Right cardiac atrium (tissue), 5 donors: ENCODE measurements around the gene PCDHB6. TPM values are rescaled to one million over a fixed set of nuclear protein-coding genes. Genes with fewer than 3 reads are reported as not detected.
"Not testable (repeated sequence)": the region's sequence is repeated elsewhere in the genome, so short reads cannot be mapped to it uniquely, and the experiment has no call there.

Experiments
- ATAC-seq, 2 donors: fragments of 200-7000 bp; cut with Tn5 transposase; one replicate each; pipeline versions ENCODE4 v1.8.0 to v1.9.1; 2020; ENCODE audit warnings: moderate library complexity in 2 of 2, mild to moderate bottlenecking in 1 of 2
- DNase-seq, 3 donors: peaks; one replicate each; pipeline ENCODE4 v3.0.0-alpha.2; 2020
- H3K27ac ChIP-seq: one replicate; pipeline ENCODE4 v1.5.1; 2013; ENCODE audit warnings: mild to moderate bottlenecking, low read length, control low read depth, moderate library complexity
- H3K27me3 ChIP-seq: one replicate; pipeline ENCODE4 v1.6.1; 2013; ENCODE audit not compliant: control insufficient read depth, insufficient read depth
- H3K4me1 ChIP-seq: one replicate; pipeline ENCODE4 v1.6.1; 2013; ENCODE audit warnings: low read length; ENCODE audit not compliant: control insufficient read depth, insufficient read depth
- H3K4me3 ChIP-seq: one replicate; pipeline ENCODE4 v1.5.1; 2013; ENCODE audit warnings: low read length, control low read depth
- H3K9me3 ChIP-seq: one replicate; pipeline ENCODE4 v1.6.1; 2013; ENCODE audit warnings: low read length; ENCODE audit not compliant: control insufficient read depth
- WGBS: extraction: QIAGEN DNeasy Blood & Tissue Kit; methylation state at CpG from one replicate; pipeline ENCODE4 v1.1.7; 2013; 5-methylcytosine and 5-hydroxymethylcytosine counted together
- intact Hi-C, 4 donors: fragments of 100-400 bp; cut with DNase I; formaldehyde crosslinking; loops; one replicate each; pipeline versions ENCODE4 v1.11.0 to v1.14.0; 2022 to 2023
- long read RNA-seq, 4 donors: library from polyadenylated mRNA; unstranded; transcript quantifications; one replicate each; pipeline ENCODE4 v2.0.0, GENCODE V29; 2020 to 2021
- polyA plus RNA-seq: library from polyadenylated mRNA; stranded (reverse); fragments of 200-250 nt; gene quantifications from one replicate; pipeline ENCODE4 v1.2.3, GENCODE V29; 2013
- total RNA-seq, 4 donors: library from RNA; stranded (reverse); fragmentation: NEBNext Ultra II Directional; extraction: Animal tissue kit (Norgen Biotek cat#: 25700); gene quantifications; one replicate each; pipeline ENCODE4 v1.2.1, GENCODE V29; 2021
- donor health status: healthy with polysubstance abuse.
- donor health status: DM: no; HTN: yes; CAD: no.
- donor health status: DM: no; HTN: no; CAD: no.
- donor health status: DM: no; HTN: yes; CAD: no; lungs with severe emphysema.
- donor health status: DM: yes; HTN: yes; CAD: no.

The PCDHB6 gene
- total RNA-seq, result under 1 TPM; 0.42 to 0.76 (median 0.58) TPM
- polyA plus RNA-seq, result 0.34 TPM
- long read RNA-seq, donor 1, result 0 reads
- long read RNA-seq, donor 2, result 0 reads
- long read RNA-seq, donor 3, result 0 reads
- long read RNA-seq, donor 4, result 0 reads

DNA sequence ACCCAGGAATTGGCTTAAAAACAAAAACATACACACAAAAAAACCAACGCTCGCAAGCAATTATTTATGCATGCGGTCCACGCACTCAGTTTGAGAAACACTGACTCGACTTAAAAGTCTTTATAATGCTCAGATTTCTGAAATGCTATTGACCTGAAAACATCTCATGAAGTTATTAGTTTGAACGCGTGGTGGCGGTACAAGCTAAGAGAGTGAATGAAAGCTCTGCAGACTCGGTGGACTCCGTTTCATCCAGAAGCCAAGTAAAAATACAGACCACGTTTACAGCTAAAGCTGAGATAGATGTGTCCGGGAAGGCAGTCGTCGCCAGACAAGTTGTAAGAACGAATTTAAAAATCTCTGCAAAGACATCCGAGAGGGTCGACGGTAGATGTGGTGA lies at the start of gene PCDHB6:
TSS of gene PCDHB6 (plus strand) at position 246 of the 400 bp plus-strand sequence. CDS start 201 bp downstream, outside the sequence.
- 13% methylated on average over 18 of the region's 18 CpGs for WGBS
- peaks cover 2% of the 10 kb centered on the region for H3K9me3 ChIP-seq
- ATAC-seq (no peak), DNase-seq (no peak)
- no peak within 1 kb of the TSS for H3K27ac ChIP-seq
- no peak within 1 kb of the TSS for H3K4me3 ChIP-seq
- H3K4me1 ChIP-seq, result no peaks in the 10 kb centered on the region
- intact Hi-C loops, result no loop called here
- H3K27me3 ChIP-seq, result no peaks in the 10 kb centered on the region

DNA sequence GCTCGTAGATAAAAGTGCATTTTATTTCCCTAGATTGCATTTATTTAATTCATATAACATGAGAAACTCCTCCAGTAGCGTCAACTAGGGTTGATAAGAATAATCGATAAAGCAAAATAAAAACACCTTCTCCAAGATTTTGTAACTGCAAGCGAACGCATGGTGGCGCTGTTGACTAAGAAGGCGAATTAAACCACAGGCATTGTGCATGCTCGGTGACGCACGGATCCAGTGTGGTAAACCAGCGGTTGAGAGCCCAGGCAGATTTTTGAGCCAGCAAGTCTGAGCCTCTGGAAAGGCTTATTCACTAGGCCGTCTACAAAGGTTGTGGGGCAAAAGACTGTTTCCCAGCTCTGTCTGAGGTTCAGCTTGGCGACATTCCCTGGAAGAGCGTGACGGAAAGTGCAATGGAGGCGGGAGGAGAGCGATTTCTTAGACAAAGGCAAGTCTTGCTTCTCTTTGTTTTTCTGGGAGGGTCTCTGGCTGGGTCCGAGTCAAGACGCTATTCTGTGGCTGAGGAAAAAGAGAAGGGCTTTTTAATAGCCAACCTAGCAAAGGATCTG lies 49.5 kb upstream of the PCDHB6 start, which contains the start of gene PCDHB3:
TSS of gene PCDHB3 (plus strand) at position 231 of the 563 bp plus-strand sequence. CDS start at position 408, 177 bp downstream.
- ATAC-seq (peak; percentile 50 to 52), DNase-seq (peak; percentile 50 to 76 (median 70))
- WGBS, result 15% methylated on average over 19 of the region's 19 CpGs
- intact Hi-C loops, result no loop called here
- Histone ChIP-seq H3K27me3 (no peaks in the 10 kb centered on the region), H3K27ac (no peak within 1 kb of the TSS), H3K4me1 (no peaks in the 10 kb centered on the region), H3K4me3 (peak within 1 kb of the TSS; percentile 54), H3K9me3 (peaks cover 3% of the 10 kb centered on the region)

DNA sequence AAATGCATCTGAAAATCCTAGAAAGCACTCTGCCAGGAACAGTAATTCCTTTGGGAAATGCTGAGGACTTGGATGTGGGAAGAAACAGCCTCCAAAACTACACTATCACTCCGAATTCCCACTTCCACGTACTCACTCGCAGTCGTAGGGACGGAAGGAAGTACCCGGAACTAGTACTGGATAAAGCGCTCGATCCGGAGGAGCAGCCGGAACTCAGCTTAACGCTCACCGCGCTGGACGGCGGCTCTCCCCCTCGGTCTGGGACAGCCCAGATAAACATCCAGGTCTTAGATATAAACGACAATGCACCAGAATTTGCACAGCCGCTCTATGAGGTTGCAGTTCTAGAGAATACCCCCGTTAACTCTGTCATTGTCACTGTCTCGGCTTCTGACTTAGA lies 48.8 kb upstream of the PCDHB6 start:
- WGBS, result 34% methylated on average over 20 of the region's 20 CpGs
- ATAC-seq (peak in 1 of 2 donors; percentile 36), DNase-seq (peak in 1 of 3 donors; percentile 25)
- intact Hi-C loops, result no loop called here
- peak overlapping the region; percentile 54 for H3K4me3 ChIP-seq
- no peak overlapping the region for H3K27ac ChIP-seq
- H3K27me3 ChIP-seq, result no peaks in the 10 kb centered on the region
- H3K9me3 ChIP-seq, result peaks cover 2% of the 10 kb centered on the region
- no peaks in the 10 kb centered on the region for H3K4me1 ChIP-seq

DNA sequence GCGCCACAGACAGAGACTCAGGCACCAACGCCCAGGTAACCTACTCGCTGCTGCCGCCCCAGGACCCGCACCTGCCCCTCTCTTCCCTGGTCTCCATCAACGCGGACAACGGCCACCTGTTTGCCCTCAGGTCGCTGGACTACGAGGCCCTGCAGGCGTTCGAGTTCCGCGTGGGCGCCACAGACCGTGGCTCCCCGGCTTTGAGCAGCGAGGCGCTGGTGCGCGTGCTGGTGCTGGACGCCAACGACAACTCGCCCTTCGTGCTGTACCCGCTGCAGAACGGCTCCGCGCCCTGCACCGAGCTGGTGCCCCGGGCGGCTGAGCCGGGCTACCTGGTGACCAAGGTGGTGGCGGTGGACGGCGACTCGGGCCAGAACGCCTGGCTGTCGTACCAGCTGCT lies 47.8 kb upstream of the PCDHB6 start:
- peak in 1 of 3 donors; percentile 24 for DNase-seq
- H3K4me3 ChIP-seq, H3K27me3 ChIP-seq, ATAC-seq, H3K27ac ChIP-seq, H3K4me1 ChIP-seq, intact Hi-C loops, H3K9me3 ChIP-seq: not testable (repeated sequence)
- WGBS, result 38% methylated on average over 39 of the region's 39 CpGs

DNA sequence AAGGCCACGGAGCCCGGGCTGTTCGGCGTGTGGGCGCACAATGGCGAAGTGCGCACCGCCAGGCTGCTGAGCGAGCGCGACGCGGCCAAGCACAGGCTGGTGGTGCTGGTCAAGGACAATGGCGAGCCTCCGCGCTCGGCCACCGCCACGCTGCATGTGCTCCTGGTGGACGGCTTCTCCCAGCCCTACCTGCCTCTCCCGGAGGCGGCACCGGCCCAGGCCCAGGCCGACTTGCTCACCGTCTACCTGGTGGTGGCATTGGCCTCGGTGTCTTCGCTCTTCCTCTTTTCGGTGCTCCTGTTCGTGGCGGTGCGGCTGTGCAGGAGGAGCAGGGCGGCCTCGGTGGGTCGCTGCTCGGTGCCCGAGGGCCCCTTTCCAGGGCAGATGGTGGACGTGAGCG lies 47.4 kb upstream of the PCDHB6 start:
- intact Hi-C loops, H3K4me3 ChIP-seq, H3K9me3 ChIP-seq, H3K4me1 ChIP-seq, H3K27ac ChIP-seq, ATAC-seq, H3K27me3 ChIP-seq: not testable (repeated sequence)
- DNase-seq, result peak in 1 of 3 donors; percentile 31
- WGBS, result 34% methylated on average over 31 of the region's 38 CpGs

DNA sequence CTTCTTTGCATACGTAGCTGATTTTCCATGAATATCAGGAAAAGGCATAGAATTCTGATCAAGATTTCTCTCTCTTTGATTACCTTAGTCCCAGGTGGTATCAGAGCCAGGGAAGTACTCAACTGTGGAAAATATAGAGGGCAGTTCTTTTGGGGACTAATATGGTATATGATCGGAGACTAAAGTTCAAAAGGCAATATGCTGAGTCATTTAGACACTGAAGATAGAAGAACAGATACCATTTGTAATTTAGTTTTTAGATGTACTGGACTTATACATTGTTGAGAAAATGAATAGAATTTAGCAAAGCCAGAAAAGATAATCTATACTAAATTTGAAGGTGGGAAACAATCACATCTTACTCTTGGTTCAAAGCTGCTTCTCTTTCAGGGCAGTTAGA lies 44.5 kb upstream of the PCDHB6 start:
- WGBS, result 73% methylated on average over 2 of the region's 2 CpGs
- ATAC-seq (no peak), DNase-seq (no peak)
- intact Hi-C loops, result no loop called here
- Histone ChIP-seq H3K27me3 (no peaks in the 10 kb centered on the region), H3K9me3 (peaks cover 2% of the 10 kb centered on the region), H3K4me1 (no peaks in the 10 kb centered on the region), H3K27ac (no peak overlapping the region), H3K4me3 (no peak overlapping the region)

DNA sequence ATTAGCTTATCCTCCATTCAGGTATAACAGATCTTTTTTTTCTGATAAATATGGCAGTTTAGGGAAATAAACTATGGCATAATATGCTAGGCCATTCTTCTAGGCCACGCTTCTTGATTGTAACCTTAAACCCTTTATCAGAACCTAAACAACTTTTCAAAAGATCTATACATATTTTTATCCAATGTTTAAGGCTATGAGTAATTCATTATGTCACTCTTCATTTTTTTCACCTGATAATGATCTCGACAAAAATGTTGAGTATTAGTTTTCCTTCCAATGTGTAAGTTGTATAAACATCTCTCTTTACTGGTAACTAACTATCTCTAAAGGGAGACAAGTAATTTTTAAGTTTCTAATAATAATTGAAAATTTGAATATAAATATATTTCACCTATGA lies 30.6 kb upstream of the PCDHB6 start:
- Histone ChIP-seq H3K9me3 (peaks cover 1% of the 10 kb centered on the region), H3K4me3 (no peak overlapping the region), H3K27ac (no peak overlapping the region), H3K27me3 (no peaks in the 10 kb centered on the region), H3K4me1 (no peaks in the 10 kb centered on the region)
- ATAC-seq (no peak), DNase-seq (no peak)
- intact Hi-C loops, result no loop called here
- whole genome bisulfite sequencing, result 38% methylated on average over 2 of the region's 2 CpGs

DNA sequence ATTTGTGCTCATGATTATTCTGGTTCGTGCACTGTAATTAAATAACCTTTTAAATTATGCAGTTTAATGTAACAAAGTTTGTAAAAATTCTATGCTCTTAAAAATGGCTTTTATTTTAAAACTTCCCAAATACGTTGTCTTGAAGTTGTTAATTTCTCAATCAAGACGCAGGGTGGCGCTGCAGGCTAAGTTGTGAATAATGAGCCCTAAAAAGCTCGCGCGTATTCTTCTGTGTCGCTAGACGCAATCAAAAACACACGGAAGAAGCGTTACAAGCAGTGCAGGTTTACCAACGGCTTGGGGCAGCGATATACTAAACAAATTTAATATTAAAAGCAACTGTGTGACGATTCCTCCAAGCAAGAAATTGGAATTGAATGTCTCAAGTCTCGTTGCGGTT lies 28.3 kb upstream of the PCDHB6 start, which contains the start of gene PCDHB4:
TSS of gene PCDHB4 (plus strand) at position 256 of the 400 bp plus-strand sequence. CDS start 181 bp downstream, outside the sequence.
- H3K4me1 ChIP-seq, result no peaks in the 10 kb centered on the region
- 14% methylated on average over 16 of the region's 16 CpGs for WGBS
- ATAC-seq (no peak), DNase-seq (peak in 2 of 3 donors; percentile 34 to 59)
- no peak within 1 kb of the TSS for H3K27ac ChIP-seq
- peaks cover 1% of the 10 kb centered on the region for H3K9me3 ChIP-seq
- H3K27me3 ChIP-seq, result no peaks in the 10 kb centered on the region
- H3K4me3 ChIP-seq, result peak within 1 kb of the TSS; percentile 56
- intact Hi-C loops, result no loop called here

DNA sequence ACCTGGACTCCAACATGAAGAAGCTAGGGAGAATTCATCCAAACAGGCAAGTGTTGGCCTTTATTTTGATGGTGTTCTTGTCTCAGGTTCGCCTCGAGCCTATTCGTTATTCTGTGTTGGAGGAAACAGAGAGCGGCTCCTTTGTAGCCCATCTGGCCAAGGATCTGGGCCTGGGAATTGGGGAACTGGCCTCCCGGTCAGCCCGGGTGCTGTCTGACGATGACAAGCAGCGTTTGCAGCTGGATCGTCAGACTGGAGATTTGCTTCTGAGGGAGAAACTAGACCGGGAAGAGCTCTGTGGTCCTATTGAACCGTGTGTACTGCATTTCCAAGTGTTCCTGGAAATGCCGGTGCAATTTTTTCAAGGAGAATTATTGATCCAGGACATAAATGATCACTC lies 27.9 kb upstream of the PCDHB6 start:
- DNase-seq, result no peak
- no peak for ATAC-seq
- Histone ChIP-seq H3K4me1 (no peaks in the 10 kb centered on the region), H3K27ac (no peak overlapping the region), H3K27me3 (no peaks in the 10 kb centered on the region), H3K4me3 (peak overlapping the region; percentile 56), H3K9me3 (peaks cover 1% of the 10 kb centered on the region)
- WGBS, result 33% methylated on average over 12 of the region's 12 CpGs
- intact Hi-C loops, result no loop called here

DNA sequence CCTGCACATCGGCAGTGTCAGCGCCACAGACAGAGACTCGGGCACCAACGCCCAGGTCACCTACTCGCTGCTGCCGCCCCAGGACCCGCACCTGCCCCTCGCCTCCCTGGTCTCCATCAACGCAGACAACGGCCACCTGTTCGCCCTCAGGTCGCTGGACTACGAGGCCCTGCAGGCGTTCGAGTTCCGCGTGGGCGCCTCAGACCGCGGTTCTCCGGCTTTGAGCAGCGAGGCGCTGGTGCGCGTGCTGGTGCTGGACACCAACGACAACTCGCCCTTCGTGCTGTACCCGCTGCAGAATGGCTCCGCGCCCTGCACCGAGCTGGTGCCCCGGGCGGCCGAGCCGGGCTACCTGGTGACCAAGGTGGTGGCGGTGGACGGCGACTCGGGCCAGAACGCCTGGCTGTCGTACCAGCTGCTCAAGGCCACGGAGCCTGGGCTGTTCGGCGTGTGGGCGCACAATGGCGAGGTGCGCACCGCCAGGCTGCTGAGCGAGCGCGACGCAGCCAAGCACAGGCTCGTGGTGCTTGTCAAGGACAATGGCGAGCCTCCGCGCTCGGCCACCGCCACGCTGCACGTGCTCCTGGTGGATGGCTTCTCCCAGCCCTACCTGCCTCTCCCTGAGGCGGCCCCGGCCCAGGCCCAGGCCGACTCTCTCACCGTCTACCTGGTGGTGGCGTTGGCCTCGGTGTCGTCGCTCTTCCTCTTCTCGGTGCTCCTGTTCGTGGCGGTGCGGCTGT lies 26.3 kb upstream of the PCDHB6 start:
- H3K4me1 ChIP-seq, H3K27ac ChIP-seq, intact Hi-C loops, H3K27me3 ChIP-seq, H3K4me3 ChIP-seq, ATAC-seq, DNase-seq, H3K9me3 ChIP-seq: not testable (repeated sequence)
- WGBS, result 30% methylated on average over 58 of the region's 73 CpGs

DNA sequence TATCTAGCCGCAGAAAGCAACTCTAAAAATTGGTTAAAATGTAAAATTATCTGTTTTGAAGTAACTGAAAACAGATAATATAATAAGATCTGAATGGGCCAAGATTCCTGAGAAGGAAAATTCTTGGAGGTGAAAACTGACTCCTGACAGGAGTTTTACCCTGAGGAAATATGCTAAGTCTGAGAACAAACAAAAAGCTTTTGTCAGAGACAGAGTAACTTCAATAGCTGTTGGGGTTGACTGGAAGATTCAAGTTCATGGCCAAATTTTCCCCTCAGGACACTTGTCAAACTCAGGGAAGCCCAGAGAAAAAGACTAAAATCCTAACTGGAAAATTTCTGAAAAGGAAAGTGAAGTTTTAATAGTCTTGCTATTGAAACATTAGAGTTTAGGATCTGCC lies 22.6 kb upstream of the PCDHB6 start:
- no peak for ATAC-seq
- Histone ChIP-seq H3K9me3 (no peaks in the 10 kb centered on the region), H3K27ac (no peak overlapping the region), H3K4me1 (no peaks in the 10 kb centered on the region), H3K27me3 (no peaks in the 10 kb centered on the region), H3K4me3 (no peak overlapping the region)
- DNase-seq, result no peak
- WGBS, result 84% methylated on average over 1 of the region's 1 CpG
- intact Hi-C loops, result no loop called here
